ENCODE results near the gene ZMYND8.
"Not testable (repeated sequence)": the region's sequence is repeated elsewhere in the genome, so short reads cannot be mapped to it uniquely, and the experiment has no call there.

ZMYND8 gene

DNA sequence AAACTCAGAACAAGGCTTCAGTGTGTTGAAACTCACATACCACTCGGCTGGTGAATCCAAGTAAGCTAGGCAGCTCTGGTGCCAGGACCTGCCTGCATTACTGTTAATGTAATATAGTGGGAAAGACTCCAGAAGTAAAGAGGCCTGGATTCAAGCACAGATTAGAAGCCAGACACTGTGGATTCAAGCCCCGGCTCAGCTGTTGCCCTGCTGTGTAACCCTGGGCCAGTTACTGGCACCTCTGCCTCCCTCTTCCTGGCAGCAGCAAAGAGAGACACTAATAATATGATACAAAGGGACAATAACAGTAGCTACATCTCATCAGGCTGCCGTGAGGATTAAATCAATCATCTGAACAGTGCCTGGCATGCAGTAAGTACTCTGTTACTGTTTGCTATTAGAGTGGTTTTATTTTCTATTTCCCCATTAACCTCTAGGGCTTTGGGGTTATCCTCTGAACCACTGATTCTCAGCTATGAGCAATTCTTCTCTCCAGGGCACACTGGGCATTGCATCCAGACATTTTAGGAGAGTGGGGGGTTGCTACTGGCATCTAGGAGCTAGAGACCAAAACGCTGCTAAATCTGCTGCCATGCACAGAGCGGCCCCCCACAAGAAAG lies 92.9 kb downstream of the ZMYND8 start:
- DNase-seq = no peak

DNA sequence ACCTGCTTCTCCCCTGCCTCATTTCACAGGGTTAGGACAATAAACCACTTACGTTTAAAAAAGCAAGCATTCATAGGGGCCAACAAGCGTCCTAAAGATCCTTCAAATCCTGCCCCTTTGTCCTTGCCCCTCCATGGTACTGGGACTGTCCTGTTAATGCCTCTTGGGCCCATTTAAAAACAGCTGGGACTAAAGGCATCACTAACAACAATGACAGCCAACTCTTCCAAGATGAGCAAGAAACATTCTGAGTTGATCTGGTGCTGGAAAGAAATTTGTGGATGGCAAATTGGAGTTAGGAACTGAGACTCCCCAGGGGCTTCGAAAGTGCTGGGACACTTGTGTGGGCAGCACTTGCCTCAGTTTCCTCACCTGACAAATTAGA lies 93.4 kb downstream of the ZMYND8 start:
- DNase-seq = no peak

DNA sequence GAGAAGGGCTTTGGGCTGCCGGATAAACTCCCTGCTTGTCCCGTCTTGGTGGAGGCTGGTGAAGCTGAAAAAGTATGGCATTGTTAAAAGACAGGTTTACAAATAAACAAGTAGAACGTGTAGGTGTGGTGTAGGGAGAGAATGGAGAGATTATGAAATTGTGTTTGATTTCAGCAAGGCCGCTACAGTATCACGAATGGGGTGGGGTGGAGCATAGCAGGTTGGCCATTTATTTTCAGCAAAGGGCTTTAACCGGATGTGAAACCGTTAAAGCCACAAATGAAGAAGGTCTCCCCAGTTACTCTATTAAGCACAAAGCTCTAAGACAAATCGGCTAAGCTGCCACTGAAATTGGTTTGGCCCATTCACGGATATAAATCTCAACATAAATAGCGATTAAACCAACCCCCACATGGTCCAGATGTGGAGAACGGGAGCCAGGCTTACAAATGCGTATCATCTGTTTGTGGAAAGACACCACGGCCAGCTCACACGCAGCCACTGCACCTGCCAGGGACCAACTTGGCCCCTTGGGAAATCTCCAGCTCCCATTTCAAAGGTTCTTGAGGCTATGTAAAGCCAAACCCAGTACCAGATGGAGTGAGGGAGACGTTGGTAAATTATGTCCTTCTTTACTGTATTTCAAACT lies 94.0 kb downstream of the ZMYND8 start:
- no peak for DNase-seq

DNA sequence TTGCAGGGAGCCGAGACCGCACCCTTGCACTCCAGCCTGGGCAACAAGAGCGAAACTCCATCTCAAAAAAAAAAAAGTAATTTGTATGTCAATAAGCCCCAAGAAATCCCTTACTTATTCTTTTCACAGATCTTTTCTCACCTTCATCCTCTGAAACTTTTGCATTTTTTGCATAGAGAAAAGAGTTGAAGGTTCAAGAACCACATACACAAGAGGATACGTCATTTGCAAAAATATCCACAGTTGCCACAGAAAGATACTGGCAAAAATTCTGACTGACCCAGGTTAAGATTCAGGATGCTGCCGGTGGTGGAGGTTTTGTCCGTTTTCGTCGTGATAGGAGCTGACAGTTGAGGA lies 94.5 kb downstream of the ZMYND8 start:
- DNase-seq = no peak

DNA sequence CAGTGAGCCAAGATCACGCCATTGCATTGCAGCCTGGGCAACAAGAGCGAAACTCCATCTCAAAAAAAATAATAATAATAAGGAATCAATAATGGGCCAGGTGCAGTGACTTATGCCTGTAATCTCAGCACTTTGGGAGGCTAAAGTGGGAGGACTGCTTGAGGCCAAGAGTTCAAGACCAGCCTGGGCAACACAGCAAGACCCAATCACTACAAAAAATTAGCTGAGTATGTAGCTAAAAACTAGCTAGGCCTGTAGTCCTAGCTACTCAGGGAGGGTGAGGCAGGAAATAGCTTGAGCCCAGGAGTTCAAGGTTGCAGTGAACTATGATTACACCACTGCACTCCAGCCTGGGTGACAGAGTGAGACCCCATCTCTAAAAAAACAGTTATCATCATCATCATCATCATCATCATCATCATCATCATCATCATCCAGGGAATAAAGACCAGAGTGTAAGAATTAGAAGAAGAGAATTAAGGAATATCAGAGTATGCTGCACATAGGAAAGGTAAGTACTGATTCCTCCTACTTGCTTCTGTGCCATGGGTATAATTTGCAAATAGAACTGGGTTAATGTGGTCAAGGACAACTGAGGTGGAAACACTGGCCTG lies 95.2 kb downstream of the ZMYND8 start:
- not testable (repeated sequence) for DNase-seq

DNA sequence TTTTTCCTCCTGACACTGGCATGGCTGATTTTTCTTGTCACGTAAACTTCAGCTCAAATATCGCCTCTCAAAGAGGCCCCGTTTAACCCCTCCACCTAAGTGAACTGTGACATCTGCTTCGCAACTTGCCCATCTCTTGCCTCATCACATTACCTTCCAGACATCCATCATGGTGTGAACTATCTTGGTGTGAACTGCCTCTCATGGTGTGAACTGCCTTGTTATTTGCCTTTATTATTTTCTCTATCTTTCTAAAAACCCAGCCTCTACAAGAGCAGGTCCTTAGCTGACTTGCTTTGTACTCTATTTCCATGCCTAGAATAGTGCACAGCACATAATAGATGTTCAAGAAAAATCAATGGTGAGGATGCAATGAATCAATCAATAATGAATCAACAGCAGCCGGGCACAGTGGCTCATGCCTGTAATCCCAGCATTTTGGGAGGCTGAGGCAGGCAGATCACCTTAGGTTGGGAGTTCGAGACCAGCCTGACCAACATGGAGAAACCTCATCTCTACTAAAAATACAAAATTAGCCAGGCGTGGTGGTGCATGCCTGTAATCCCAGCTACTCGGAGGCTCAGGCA lies 95.9 kb downstream of the ZMYND8 start:
- DNase-seq = not testable (repeated sequence)

DNA sequence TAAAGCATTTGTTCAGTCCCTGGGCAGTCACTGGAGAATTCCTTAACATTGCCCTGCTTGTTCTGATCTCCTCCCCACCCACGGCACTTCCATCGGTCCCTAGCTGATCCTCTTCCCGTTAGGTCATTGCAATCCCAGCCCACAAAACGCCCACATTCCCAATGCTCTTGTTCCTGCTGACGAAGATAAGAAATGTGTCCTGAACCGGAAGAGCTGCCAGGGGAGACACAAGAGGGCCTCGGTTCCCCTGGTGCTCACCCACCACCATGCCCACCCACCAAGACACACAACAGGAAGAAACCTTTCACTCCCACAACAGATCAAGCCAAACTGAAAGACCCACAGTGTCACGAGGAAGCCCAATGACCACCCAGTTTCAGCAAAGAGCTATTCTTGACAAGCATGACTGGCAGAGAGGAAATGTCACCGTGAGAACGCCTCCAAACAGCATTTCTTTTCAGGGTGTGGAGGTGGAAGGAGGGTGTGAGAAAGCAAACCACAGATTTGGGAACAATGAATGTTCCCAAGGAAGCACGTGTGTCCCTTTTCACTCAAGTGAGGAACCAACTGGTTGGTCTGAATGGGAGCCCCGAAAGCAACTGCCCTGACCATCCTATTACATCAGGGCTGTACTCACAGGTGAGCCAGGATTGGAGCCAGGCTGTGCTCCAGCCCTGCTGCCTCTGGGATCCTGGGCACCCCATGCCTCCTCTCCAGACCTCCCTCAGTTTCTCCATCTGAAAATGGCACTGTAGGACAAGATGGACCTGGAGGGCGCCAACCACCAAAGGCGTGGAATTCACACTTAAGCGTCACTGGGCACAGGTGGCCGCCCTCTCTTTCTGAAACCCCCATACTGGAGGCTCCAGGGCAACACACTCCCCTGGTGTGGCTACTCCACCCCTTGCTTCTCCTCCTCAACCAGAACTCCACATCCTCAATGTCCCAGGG lies 97.5 kb downstream of the ZMYND8 start:
- DNase-seq = no peak

DNA sequence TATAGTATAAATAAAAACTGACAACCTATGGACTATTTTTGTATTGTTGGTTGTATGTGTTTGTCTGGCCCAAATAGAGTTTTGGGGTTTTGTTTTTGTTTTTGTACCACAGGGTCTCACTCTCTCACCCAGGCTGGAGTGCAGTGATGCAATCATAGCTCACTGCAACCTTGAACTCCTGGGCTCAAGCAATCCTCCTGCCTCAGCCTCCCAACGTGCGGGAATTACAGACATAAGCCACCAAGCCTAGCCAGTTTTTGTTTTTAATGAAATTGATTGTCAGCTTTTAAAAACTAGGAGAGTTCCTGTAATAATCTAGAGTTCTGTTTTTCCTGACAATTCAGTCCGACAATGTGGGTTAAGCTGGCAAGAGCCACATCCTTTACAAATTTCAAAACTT lies 98.7 kb downstream of the ZMYND8 start:
- DNase-seq = no peak

DNA sequence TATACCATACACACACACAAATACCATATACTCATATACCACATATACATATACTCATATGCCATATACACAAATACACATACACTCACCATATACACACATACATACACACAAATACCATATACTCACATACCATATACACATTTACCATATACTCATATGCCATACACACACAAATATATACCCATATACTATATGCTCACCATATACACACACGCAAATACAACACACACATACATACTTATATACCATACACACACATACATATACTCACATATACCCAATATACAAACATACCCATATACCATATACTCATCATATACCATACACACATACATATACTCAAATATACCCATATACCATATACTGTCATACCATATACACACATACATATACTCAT lies 99.2 kb downstream of the ZMYND8 start:
- no peak for DNase-seq

DNA sequence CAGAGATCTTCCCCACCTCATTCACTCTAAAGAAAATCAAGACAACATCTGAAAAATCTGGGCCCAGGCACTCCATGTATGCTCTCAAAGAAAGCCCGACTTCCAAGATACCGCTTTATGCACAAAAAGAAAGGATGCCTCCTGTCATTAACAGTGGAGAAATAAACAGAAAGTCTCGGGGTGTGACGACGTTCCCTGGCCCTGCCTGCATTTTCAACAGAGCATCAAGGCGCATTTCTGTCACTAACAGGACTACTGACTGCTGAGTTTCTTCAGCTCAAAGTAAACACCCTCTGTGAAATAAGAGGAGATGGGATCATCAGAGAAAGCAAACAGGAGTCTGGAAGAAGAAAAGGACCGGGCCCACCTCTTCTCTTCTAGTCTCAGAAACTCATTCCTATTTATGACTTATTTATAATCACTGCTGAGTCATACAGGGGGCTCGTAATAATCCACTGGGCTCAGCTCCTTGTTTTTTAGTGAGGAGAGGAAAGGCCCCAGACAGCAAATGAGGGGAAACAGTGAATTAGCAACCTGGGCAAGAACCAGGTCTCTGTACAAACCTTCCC lies 99.7 kb downstream of the ZMYND8 start:
- DNase-seq = no peak

DNA sequence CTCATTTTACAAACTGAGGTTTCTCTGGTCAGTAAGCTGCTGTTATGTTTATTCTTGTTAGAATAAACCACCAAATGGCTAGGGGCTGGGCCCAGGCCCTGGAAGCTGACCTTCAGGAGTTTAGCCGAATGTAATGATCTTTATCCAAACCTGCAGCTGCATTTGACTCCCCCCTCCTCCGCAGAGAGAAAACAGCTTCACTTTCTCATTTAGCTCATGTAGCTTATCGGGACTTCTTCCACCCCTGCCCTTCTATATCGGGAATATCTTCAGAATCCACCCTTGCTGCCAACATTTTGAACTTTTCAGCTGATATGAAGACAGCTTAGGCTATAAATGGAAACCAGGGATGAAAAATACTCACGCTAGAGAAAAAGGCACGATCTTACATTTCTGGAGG lies 102.6 kb downstream of the ZMYND8 start:
- no peak for DNase-seq

DNA sequence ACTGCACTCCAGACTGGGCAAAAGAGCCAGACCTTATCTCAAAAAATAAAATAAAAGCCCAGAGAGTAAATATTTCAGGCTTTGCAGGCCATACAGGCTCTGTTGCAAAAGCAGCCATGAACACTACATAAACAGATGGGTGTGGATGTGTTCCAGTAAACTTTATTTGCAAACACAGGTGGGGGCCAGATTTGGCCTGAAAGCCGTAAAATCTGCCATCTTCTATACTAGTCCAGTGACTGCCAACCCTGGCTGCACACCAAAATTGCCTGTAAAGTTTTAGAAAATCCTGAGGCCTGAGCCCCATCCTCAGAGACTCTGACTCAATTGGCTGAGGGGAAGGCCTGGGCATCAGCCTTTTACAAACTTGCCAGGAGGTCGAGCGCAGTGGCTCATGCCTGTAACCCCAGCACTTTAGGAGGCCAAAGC lies 103.6 kb downstream of the ZMYND8 start:
- DNase-seq = no peak

DNA sequence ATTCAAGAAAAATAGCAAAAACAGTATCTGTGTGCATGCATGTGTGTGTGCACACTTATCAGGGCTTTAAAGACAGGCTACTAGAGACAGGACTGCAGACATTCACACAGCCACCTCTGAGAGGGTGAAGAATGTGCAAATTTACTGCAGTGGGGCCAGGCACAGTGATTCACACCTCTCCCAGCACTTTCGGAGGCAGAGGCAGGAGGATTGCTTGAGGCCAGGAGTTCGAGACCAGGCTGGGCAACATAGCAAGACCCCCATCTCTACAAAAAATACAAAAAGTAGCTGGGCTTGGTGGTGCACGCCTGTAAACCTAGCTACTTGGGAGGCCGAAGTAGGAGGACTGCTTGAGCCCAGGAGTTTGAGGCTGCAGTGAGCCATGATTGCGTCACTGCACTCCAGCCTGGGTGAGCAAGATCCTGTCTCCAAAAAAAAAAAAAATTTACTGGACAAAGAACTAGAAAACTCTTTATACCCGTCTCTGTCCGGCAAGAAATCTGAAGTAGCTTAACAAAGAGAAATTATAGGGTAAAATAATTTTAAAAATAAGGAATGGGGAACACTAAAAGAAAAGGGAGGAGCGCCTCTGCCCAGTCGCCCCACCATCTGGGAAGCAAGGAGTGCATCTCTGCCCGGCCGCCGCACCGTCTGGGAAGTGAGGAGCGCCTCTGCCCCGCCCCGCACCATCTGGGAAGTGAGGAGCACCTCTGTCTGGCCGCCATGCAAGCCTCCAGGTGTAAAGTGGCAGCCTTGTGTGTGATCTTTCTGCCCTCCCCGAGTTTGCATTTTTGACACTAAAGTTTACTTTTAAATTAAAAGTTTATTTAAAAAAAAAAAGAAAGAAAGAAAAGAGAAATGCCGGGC lies 105.1 kb downstream of the ZMYND8 start:
- no peak for DNase-seq

DNA sequence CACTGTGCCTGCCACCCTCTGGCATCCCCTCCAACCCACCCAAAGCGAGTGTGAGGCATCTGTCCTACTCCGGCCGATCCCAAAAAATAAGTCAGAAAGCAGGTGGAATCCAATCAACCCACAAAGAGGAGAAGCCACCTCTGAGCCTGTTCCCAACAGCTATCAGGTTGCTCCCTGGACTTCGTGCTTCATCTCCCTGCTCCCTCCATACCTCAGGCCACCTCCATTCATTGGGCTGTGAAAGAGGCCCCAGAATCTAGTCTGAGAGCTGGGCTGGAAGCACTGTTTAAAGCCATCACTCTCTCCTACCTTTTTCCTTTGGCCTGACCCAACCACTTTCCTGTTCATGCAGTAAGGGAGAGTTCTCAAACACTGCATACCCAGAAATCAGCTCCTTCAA lies 106.1 kb downstream of the ZMYND8 start:
- DNase-seq = no peak

DNA sequence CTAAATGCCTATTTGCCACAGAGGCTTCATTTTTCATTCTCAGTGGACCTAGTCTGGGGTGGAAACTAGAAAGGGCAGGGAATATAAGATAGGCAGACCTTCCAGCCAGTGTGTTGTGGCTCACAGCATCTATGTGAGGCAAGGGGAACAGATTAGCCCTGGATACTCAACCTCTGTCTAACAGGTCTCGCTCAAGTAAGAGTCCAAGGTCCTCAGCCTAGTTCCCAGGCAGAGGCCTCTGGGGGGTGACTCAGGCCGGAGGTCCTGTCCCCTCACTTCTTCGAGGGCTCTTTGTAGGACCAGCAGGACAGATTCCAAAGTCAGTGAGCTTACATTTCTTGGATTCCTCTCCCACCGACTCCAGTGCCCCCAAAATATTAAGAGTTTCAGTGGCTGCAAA lies 106.6 kb downstream of the ZMYND8 start:
- no peak for DNase-seq

DNA sequence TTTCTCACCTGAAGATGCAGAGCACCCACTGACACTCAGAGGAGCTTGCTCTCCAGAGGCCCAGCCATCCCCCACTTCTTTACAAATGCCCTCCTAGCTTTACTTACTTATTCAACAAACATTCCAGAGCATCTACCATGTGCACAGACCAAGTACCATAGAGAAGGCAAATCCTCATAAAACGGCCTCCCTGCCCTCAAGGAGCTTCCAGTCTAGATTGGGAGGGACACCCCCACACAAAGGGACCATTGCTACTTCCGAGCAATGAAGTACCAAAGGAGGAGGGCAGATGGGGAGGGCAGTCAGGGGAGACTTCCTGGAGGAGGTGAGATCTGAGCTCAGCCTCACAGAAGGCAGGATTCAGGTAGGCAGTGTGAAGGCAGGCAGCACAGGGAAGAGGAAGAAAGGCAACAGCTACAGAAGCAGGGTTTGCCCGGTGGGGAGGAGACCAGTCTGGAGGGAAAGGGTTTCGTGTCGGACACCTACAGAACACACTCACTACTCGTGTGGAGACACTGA lies 108.0 kb downstream of the ZMYND8 start:
- DNase-seq = no peak

DNA sequence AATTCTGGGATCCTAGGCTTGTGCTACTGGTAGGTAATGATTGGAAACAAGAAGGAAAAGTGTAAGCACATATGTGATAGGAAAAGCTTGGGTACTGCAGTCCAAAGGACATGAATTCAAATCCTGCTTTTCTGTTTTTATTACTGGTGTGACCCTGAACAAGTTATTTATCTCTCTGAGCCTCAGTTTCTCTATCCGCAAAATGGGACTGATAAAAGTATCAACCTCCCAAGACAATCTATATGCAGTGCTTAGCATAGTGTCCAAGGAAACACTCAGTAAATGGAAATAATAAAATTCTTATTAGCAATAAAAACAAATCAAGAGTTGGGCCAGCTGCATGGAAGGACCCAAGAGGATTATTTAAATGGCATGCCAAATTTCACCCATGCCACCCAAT lies 108.5 kb downstream of the ZMYND8 start:
- no peak for DNase-seq

DNA sequence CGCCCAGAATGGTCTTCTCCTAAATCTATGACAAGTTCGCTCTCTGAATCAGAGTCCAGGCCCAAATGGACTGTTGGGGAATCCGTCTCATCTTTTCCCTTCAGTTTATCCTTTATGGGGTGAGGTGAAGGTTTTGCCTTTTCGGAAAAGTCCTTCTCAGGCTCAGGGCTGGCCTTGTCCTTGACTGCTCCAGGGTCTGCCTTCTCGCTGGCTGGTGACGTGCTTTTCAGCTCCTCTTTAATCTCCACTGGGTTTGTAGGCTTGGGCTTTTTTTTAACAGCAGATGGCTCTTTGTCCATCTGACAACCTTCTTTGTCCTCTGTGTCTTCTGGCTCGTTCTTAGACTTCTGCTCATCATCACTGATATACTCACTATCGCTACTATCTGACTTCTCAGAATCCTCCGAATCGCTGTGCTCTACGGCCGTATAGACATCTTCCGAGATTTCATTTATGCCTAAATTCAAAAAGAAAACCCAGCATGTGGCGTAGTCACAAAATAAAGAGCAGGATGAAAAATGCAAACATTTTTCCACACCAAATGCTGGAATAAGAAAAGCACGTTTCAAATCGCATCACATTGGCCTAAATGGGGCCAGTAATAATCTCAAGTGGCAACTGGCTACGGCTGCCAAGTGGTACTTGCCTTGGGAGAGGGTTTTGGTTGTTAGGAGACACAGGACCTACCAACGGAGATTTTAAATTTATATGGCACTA lies 110.3 kb downstream of the ZMYND8 start:
- DNase-seq = no peak

DNA sequence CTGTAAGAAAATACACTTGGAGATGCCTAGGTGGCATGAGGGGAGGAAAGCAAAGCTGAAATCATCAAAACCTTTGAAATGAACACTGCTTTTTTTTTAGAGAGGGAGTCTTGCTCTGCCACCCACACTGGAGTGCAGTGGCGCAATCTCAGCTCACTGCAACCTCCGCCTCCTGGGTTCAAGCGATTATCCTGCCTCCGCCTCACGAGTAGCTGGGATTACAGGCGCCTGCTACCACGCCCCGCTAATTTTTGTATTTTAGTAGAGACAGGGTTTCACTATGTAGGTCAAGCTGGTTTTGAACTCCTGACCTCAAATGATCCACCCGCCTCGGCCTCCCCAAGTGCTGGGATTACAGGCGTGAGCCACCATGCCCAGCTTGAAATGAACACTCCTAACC lies 111.3 kb downstream of the ZMYND8 start:
- not testable (repeated sequence) for DNase-seq

DNA sequence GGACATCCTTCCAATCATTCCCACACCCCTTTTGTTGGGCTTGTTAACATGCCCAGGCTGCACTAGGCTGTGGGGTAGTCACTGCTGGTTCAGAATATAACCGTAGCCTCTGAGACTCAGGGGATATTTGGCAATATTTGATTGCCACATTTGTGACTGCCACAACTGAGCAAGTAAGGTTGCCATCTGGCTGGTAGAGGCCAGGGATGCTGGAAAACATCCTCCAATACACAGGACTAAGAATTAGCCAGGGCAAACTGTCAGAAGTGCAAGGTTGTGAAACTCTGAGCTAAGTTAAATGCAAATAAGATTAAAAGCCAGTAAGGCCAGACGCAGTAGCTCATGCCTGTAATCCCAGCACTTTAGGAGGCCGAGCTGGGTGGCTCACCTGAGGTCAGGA lies 112.0 kb downstream of the ZMYND8 start:
- DNase-seq = no peak
